HG03457 (cell line): Measurements from ENCODE around the gene FAM167B.

Source experiments
- ATAC-seq: cut with Tn5 transposase; IDR thresholded peaks from one replicate; pipeline ENCODE4 v1.9.1; 2021; ENCODE audit warnings: moderate number of reproducible peaks; ENCODE audit not compliant: unreplicated experiment

FAM167B gene

GRCh38 chr1:32246888-32247273 is at the start of gene FAM167B:
TSS of gene FAM167B (plus strand) at chr1:32247222. CDS start at chr1:32247422, 200 bp downstream.
- ATAC-seq: no peak

GRCh38 chr1:32197837-32198236 is 49.2 kb upstream of the FAM167B start:
- ATAC-seq: no peak

- no peak for ATAC-seq
These were observed 48.6 kb upstream of the FAM167B start for GRCh38 chr1:32198237-32199042.

GRCh38 chr1:32199043-32199716 is 47.8 kb upstream of the FAM167B start:
- no peak for ATAC-seq

- ATAC-seq: no peak
These were observed 47.3 kb upstream of the FAM167B start for GRCh38 chr1:32199717-32200072.

GRCh38 chr1:32200226-32201010 is 46.6 kb upstream of the FAM167B start, which contains the start of gene CCDC28B:
TSS of gene CCDC28B (plus strand) at chr1:32200595. CDS start at chr1:32201936, 1,341 bp downstream.
- no peak for ATAC-seq

- ATAC-seq: no peak
These were observed 45.8 kb upstream of the FAM167B start for GRCh38 chr1:32201011-32201855.

- no peak for ATAC-seq
These were observed 42.1 kb upstream of the FAM167B start for GRCh38 chr1:32204943-32205361.

- no peak for ATAC-seq
These were observed 41.3 kb upstream of the FAM167B start, which contains the start of gene IQCC for GRCh38 chr1:32205401-32206370. TSS of gene IQCC (plus strand) at chr1:32205671. CDS start at chr1:32205682, 11 bp downstream.

GRCh38 chr1:32208469-32208868 is 38.6 kb upstream of the FAM167B start:
- no peak for ATAC-seq

GRCh38 chr1:32208891-32209328 is 38.1 kb upstream of the FAM167B start, which contains the start of gene DCDC2B:
TSS of gene DCDC2B (plus strand) at chr1:32209089. CDS start at chr1:32209094, 5 bp downstream.
- ATAC-seq: no peak

- no peak for ATAC-seq
These were observed 31.2 kb upstream of the FAM167B start for GRCh38 chr1:32215629-32216480.

- ATAC-seq: no peak
These were observed 30.5 kb upstream of the FAM167B start for GRCh38 chr1:32216566-32216965.

- no peak for ATAC-seq
These were observed 28.0 kb upstream of the FAM167B start for GRCh38 chr1:32219022-32219421.

- no peak for ATAC-seq
These were observed 26.1 kb upstream of the FAM167B start for GRCh38 chr1:32220746-32221580.

GRCh38 chr1:32221581-32221979 is 25.4 kb upstream of the FAM167B start:
- ATAC-seq: no peak
